Mucosa of rectum (tissue), 2 donors: ENCODE data around the gene SOX15.

Source experiments
- H3K27ac ChIP-seq, 2 donors: one replicate each; pipeline ENCODE4 v1.7.0; 2013; ENCODE audit warnings: inconsistent platforms in 2 of 2, low read depth in 2 of 2, low read length in 2 of 2
- H3K27me3 ChIP-seq, 2 donors: one replicate each; pipeline ENCODE4 v1.7.0; 2013; ENCODE audit warnings: low read length in 2 of 2; ENCODE audit not compliant: control insufficient read depth in 2 of 2, insufficient read depth in 2 of 2
- H3K36me3 ChIP-seq, 2 donors: one replicate each; pipeline ENCODE4 v1.7.0; 2013; ENCODE audit warnings: low read length in 2 of 2; ENCODE audit not compliant: control insufficient read depth in 2 of 2, insufficient read depth in 2 of 2
- H3K4me1 ChIP-seq, 2 donors: one replicate each; pipeline ENCODE4 v1.7.0; 2013; ENCODE audit warnings: low read length in 2 of 2, mild to moderate bottlenecking in 1 of 2; ENCODE audit not compliant: control insufficient read depth in 2 of 2, insufficient read depth in 2 of 2
- H3K4me3 ChIP-seq, 2 donors: one replicate each; pipeline ENCODE4 v1.7.0; 2013; ENCODE audit warnings: low read length in 2 of 2
- H3K9ac ChIP-seq, 2 donors: one replicate each; pipeline ENCODE4 v1.7.0; 2013; ENCODE audit warnings: low read length in 2 of 2, low read depth in 1 of 2, mild to moderate bottlenecking in 1 of 2
- H3K9me3 ChIP-seq, 2 donors: one replicate each; pipeline ENCODE4 v1.7.0; 2013; ENCODE audit warnings: low read length in 2 of 2; ENCODE audit not compliant: control insufficient read depth in 2 of 2
- donor health status: healthy.
- donor health status: Normal muscosa, but diverticular disease.

The SOX15 gene

GRCh38 chr17:7586673-7587419 is 3.0 kb downstream of the SOX15 start:
- Histone ChIP-seq H3K4me1 (peaks cover 20 to 26% of the 10 kb centered on the region in 2 donors), H3K4me3 (peak overlapping the region in 1 of 2 donors; percentile 15), H3K36me3 (peaks cover 17 to 22% of the 10 kb centered on the region in 2 donors), H3K9ac (peak overlapping the region in 1 of 2 donors; percentile 8), H3K9me3 (no peaks in the 10 kb centered on the region), H3K27ac (no peak overlapping the region), H3K27me3 (no peaks in the 10 kb centered on the region)

- H3K36me3 ChIP-seq = peaks cover 23% of the 10 kb centered on the region in 2 donors
- H3K9me3 ChIP-seq = no peaks in the 10 kb centered on the region
- peak within 1 kb of the TSS; percentile 94 to 96 for H3K9ac ChIP-seq
- H3K27ac ChIP-seq = peak within 1 kb of the TSS; percentile 97 to 99
- peaks cover 34 to 40% of the 10 kb centered on the region in 2 donors for H3K4me1 ChIP-seq
- H3K4me3 ChIP-seq = peak within 1 kb of the TSS; percentile 89 to 96
- no peaks in the 10 kb centered on the region for H3K27me3 ChIP-seq
Observed at GRCh38 chr17:7583253-7584109, 6.4 kb downstream of the SOX15 start, which contains the start of gene MPDU1. TSS of gene MPDU1 (plus strand) at chr17:7583852. CDS start at chr17:7583863, 11 bp downstream.

- H3K4me3 ChIP-seq = peak overlapping the region; percentile 89 to 96
- peaks cover 25% of the 10 kb centered on the region in 2 donors for H3K36me3 ChIP-seq
- H3K27ac ChIP-seq = peak overlapping the region; percentile 97 to 99
- peak overlapping the region; percentile 52 to 94 for H3K9ac ChIP-seq
- H3K4me1 ChIP-seq = peaks cover 34 to 37% of the 10 kb centered on the region in 2 donors
- H3K9me3 ChIP-seq = no peaks in the 10 kb centered on the region
- H3K27me3 ChIP-seq = no peaks in the 10 kb centered on the region
Observed at GRCh38 chr17:7582396-7583252, 7.3 kb downstream of the SOX15 start.

- Histone ChIP-seq H3K9me3 (no peaks in the 10 kb centered on the region), H3K27me3 (no peaks in the 10 kb centered on the region), H3K4me1 (peaks cover 34 to 44% of the 10 kb centered on the region in 2 donors), H3K4me3 (peak overlapping the region; percentile 55 to 72), H3K36me3 (peaks cover 31 to 33% of the 10 kb centered on the region in 2 donors), H3K27ac (peak overlapping the region; percentile 93 to 94), H3K9ac (peak overlapping the region in 1 of 2 donors; percentile 77)
Observed at GRCh38 chr17:7580604-7581575, 9.0 kb downstream of the SOX15 start.

GRCh38 chr17:7579834-7580603 is 9.9 kb downstream of the SOX15 start:
- Histone ChIP-seq H3K4me3 (peak overlapping the region; percentile 55 to 72), H3K36me3 (peaks cover 38 to 42% of the 10 kb centered on the region in 2 donors), H3K9ac (peak overlapping the region; percentile 74 to 77), H3K27ac (peak overlapping the region; percentile 93 to 94), H3K4me1 (peaks cover 41 to 50% of the 10 kb centered on the region in 2 donors), H3K27me3 (no peaks in the 10 kb centered on the region), H3K9me3 (no peaks in the 10 kb centered on the region)

GRCh38 chr17:7579001-7579833 is 10.7 kb downstream of the SOX15 start, which contains the start of gene CD68:
TSS of gene CD68 (plus strand) at chr17:7579638. CDS start at chr17:7579678, 40 bp downstream.
- Histone ChIP-seq H3K4me1 (peaks cover 45 to 58% of the 10 kb centered on the region in 2 donors), H3K27me3 (no peaks in the 10 kb centered on the region)

GRCh38 chr17:7577327-7578199 is 12.3 kb downstream of the SOX15 start:
- H3K27me3 ChIP-seq = no peaks in the 10 kb centered on the region
- H3K4me3 ChIP-seq = no peak overlapping the region
- H3K9ac ChIP-seq = no peak overlapping the region
- H3K9me3 ChIP-seq = no peaks in the 10 kb centered on the region
- peaks cover 40 to 53% of the 10 kb centered on the region in 2 donors for H3K4me1 ChIP-seq
- H3K27ac ChIP-seq = no peak overlapping the region
- H3K36me3 ChIP-seq = peaks cover 50% of the 10 kb centered on the region in 2 donors

More at GRCh38 chr17:7579001-7579833, 10.7 kb downstream of the SOX15 start, which contains the start of gene CD68:
- H3K36me3 ChIP-seq = peaks cover 47 to 50% of the 10 kb centered on the region in 2 donors
- H3K9me3 ChIP-seq = no peaks in the 10 kb centered on the region
- peak within 1 kb of the TSS; percentile 55 to 72 for H3K4me3 ChIP-seq
- H3K9ac ChIP-seq = peak within 1 kb of the TSS; percentile 74 to 77
- peak within 1 kb of the TSS; percentile 93 to 94 for H3K27ac ChIP-seq
